Measurements from ENCODE around the gene PDYN. TPM values are rescaled to one million over a fixed set of nuclear protein-coding genes. Genes with fewer than 3 reads are reported as not detected.
"Not testable (repeated sequence)": the region's sequence is repeated elsewhere in the genome, so short reads cannot be mapped to it uniquely, and the experiment has no call there.

The PDYN gene
- not detected in 2 replicates for total RNA-seq (2014; rRNA removed; shearing (Covaris generic); ENCODE audit: low replicate concordance)

- DNase-seq (ENCODE audit: low read depth): no peak
- in situ Hi-C loops (cut with HindIII; ENCODE audit: low pct_unique_long_range_greater_than_20kb, low sequenced_read_pairs): no loop called here
Measured at GRCh38 chr20:1993986-1994385, at the start of gene PDYN. TSS of gene PDYN (minus strand) at chr20:1994058. CDS start at chr20:1983084, 10,974 bp downstream.

DNA sequence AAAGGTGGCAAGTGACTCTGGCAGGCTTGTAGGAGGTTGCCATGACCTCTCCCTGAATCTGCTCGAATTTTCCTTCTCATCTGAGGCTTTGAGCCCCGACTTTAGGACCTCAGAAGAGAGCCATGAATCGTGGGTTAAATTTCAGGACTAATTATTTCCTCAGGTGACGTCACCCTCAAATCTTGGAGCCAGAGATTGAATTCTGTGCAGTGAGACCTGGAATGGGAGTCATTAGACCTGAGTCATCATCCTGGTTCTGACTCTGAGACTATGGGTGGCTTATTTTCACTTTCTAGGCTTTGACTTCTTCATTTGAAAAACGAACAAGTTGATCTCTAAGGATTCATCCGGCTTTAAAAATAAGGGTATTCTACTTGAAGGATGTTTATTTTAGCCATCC lies 48.5 kb upstream of the PDYN start:
- in situ Hi-C loops (cut with HindIII; ENCODE audit: low pct_unique_long_range_greater_than_20kb, low sequenced_read_pairs): loop anchor here (10.0 kb wide), 1 partner anchor 68 kb away; no protein-coding TSS in a partner anchor
- peak; percentile 26 for DNase-seq (ENCODE audit: low read depth)

- in situ Hi-C loops (cut with HindIII; ENCODE audit: low pct_unique_long_range_greater_than_20kb, low sequenced_read_pairs): no loop called here
- no peak for DNase-seq (ENCODE audit: low read depth)
Measured at GRCh38 chr20:2038161-2038560, 44.3 kb upstream of the PDYN start.

DNA sequence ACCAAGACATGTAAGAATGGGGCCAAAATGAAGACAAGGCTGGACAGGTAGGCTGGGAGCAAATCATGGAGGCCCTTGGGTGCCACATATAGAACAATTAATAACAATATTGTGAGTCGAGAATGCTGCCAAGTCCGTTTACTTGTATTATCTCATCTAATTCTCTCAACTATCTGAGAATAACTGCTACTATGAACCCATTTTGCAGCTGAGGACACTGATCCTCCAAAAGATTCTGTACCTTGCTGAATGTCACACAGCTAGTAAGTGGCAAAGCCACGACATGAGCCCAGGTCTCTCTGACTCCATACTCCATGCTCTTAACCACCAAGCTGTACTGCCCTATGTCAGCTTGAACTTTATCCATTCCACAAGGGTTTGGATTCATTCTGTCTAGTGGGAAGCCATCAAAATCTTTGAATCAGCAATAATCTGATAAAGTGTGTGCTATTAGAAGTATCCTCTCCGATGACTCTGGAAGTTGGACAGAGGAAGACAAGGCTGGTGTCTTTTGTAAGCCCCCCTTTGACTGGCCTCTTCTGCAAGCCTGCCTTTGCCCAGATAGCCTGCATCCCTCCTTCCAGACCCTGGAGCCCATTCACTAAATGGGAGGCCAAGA lies 43.5 kb upstream of the PDYN start:
- no peak for DNase-seq (ENCODE audit: low read depth)
- in situ Hi-C loops (cut with HindIII; ENCODE audit: low pct_unique_long_range_greater_than_20kb, low sequenced_read_pairs): no loop called here

DNA sequence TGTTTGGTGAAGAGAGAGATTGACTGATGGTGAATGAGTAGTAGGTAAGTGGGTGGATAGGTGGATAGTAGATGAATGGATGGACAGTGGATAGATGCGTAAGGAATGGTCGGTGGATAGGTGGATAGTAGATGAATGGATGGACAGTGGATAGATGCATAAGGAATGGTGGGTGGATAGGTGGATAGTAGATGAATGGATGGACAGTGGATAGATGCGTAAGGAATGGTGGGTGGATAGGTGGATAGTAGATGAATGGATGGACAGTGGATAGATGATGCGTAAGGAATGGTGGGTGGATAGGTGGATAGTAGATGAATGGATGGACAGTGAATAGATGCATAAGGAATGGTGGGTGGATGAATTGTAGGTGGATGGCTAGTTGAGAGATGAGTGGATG lies 42.5 kb upstream of the PDYN start:
- in situ Hi-C loops (cut with HindIII; ENCODE audit: low pct_unique_long_range_greater_than_20kb, low sequenced_read_pairs); DNase-seq (ENCODE audit: low read depth): not testable (repeated sequence)

DNA sequence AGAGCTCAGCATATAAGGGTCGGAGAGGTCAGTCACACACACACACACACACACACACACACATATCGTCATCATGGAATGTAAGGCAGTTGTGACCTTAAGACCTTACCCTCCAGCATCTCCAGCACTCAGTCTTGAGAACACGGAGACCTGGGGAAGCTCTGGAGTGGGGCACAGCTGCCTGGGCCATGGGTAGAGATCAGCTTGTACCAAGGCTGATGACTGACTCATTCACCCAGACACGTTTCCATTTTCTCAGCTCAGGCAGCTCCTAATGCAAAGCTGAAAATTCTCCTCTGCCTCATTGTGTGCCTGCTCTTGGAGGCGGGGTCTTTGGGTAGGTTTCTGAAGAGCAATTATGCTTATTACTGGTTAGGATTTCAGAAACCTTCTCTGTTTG lies 38.3 kb upstream of the PDYN start:
- in situ Hi-C loops (cut with HindIII; ENCODE audit: low pct_unique_long_range_greater_than_20kb, low sequenced_read_pairs): no loop called here

GRCh38 chr20:2026514-2026913 lies 32.7 kb upstream of the PDYN start:
- no peak for DNase-seq (ENCODE audit: low read depth)
- in situ Hi-C loops (cut with HindIII; ENCODE audit: low pct_unique_long_range_greater_than_20kb, low sequenced_read_pairs): no loop called here

More for the DNA sequence above, 38.3 kb upstream of the PDYN start:
- DNase-seq (ENCODE audit: low read depth): no peak

DNA sequence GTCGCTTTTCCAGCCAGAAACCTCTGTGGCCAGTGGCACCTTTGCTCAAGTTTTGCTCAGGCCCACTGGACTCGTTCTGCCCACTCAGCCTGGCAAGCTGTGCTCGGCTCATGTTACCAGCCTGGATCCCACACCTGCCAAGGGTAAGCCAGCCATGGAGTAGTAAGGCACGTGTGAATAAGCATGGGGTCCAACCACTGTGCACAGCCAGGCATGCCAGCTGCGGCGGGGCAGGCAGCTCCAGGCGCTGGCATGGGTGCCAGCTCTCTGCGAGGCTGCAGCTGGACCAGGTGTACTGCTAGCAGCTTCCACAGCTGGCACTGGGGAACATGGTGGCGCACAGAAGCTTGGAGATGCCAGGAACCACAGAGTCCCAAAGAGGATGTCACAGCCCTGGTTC lies 32.1 kb upstream of the PDYN start:
- no peak for DNase-seq (ENCODE audit: low read depth)
- in situ Hi-C loops (cut with HindIII; ENCODE audit: low pct_unique_long_range_greater_than_20kb, low sequenced_read_pairs): no loop called here

- no peak for DNase-seq (ENCODE audit: low read depth)
- in situ Hi-C loops (cut with HindIII; ENCODE audit: low pct_unique_long_range_greater_than_20kb, low sequenced_read_pairs): no loop called here
Measured at GRCh38 chr20:2023151-2023550, 29.3 kb upstream of the PDYN start.

DNA sequence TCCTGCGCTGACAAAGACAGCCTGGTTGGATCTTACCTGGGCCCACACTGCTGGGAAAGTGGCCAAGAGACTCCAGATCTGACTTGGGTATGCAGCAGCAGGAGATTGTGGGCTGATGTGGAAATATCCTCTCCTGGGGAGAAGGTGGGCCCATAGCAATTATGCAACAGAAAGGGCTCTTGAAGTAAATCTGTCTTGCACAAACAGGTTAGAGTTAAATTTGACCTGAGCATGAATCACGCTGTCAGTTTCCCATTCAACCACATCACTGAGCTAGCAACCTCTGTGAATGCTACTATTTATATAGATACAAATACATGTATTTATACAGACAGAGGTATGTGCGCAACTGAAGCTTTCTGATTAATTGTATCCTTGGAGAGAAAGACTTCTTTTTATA lies 28.3 kb upstream of the PDYN start:
- no peak for DNase-seq (ENCODE audit: low read depth)
- in situ Hi-C loops (cut with HindIII; ENCODE audit: low pct_unique_long_range_greater_than_20kb, low sequenced_read_pairs): no loop called here

DNA sequence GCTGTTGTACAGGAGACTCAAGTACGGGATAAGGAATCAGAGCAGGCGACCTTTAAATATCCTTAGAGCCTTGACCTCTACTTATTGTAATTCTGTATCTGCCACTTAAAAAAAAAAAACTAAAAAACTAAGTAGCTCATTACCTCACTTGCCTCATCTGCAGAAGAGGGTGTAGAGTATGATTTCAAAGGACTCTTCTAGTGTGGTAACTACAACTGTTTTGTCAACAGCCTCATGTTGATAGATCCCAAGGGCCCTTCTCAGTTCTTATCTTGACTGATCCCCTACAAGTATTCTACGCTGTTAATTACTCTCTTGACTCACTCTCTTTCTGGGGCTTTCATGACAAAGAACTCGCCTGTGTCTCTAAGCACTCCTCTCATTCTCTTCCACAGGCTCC lies 16.7 kb upstream of the PDYN start:
- DNase-seq (ENCODE audit: low read depth): no peak
- in situ Hi-C loops (cut with HindIII; ENCODE audit: low pct_unique_long_range_greater_than_20kb, low sequenced_read_pairs): no loop called here

DNA sequence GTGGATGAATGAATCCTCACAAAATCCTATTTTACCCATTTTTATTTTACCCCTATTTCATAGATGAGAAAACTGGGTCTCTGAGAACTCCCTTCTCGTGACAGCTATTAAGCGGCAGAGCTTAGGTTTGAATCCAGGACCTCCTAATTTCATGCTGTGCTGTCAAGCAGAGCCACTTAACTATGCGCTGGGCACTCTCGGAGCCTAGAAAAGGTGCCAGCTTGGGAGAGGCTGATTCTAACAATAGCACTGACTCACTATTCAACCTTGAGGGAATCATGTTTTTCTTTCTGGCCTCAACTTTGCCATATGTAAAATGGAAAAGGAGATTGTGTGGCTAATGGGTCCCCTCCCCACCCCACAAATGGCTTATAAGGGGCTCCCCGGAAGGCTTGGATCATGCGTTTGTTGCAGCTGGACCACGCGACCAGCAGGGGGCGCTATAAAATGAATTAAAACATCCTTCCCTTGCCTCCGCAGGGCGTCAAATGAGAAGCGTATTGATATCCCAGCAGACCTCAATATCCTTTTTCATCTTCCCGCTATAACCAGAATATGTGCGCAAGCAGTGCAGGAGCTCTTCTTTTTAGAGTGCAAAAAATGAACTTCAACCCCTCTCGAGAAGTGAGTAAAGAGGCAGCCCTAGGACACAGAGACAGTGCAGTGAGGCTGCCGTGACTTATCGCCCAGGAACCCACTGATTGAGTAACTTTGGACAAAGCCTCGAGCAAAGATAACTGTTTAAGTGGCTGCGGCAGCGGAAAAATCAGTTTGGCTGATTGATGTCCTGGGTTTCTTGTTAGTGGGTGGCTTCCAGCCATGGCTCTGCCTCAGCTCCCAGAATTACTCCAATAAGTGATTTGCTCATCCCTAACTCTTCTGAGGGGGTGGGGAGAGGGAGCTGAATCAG lies 12.8 kb upstream of the PDYN start:
- peak; percentile 13 for DNase-seq (ENCODE audit: low read depth)
- in situ Hi-C loops (cut with HindIII; ENCODE audit: low pct_unique_long_range_greater_than_20kb, low sequenced_read_pairs): no loop called here

DNA sequence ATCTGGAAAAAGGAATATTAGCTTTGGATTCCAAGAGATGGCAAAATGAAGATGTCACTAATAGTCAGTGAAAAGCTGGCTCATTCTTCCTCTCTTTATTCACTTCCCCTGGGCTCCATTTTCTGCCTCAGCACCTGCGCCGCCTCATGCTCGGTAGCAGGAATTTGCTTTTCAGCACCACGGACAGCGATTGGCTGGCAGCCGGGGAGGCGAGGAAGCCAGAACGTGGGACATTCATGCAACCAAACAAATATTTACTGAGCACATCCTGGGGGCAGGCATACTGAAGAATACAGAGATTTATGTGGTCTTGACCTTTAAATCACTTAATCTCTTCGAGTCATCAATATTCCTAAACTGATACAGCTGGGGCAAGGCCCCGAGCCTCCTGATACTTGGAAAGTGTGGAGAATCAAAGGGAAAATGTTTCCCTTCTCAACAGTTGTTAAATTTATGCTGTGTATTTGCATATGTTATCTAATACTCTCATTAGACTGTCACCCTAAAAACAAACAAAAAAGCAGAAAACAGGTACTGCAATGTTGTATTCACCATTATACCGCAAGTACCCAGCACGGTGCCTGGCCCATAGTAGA lies 12.1 kb upstream of the PDYN start:
- in situ Hi-C loops (cut with HindIII; ENCODE audit: low pct_unique_long_range_greater_than_20kb, low sequenced_read_pairs): no loop called here
- DNase-seq (ENCODE audit: low read depth): peak; percentile 55

GRCh38 chr20:2005359-2005758 lies 11.5 kb upstream of the PDYN start:
- DNase-seq (ENCODE audit: low read depth): no peak
- in situ Hi-C loops (cut with HindIII; ENCODE audit: low pct_unique_long_range_greater_than_20kb, low sequenced_read_pairs): no loop called here

- DNase-seq (ENCODE audit: low read depth): no peak
- in situ Hi-C loops (cut with HindIII; ENCODE audit: low pct_unique_long_range_greater_than_20kb, low sequenced_read_pairs): no loop called here
Measured at GRCh38 chr20:2004171-2004570, 10.3 kb upstream of the PDYN start.

DNA sequence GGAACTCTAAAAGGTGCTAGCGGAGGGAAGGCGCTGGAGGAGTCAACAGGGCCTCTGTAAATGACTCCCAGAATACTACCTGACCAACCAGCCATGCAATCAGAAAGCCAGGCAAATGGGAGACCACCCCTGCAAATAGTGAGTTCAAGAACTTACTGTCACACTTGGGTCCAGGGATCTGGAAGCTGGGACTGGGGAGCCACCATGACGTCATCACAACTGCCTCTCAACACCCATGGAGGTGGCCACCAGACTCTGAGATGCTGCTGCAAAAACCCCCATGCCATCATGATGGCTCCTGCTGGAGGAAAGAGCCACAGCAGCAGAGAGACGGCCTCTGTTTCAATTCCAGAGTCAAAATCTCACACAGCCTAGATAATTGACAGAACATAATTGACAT lies 8.5 kb upstream of the PDYN start:
- DNase-seq (ENCODE audit: low read depth): no peak
- in situ Hi-C loops (cut with HindIII; ENCODE audit: low pct_unique_long_range_greater_than_20kb, low sequenced_read_pairs): no loop called here

DNA sequence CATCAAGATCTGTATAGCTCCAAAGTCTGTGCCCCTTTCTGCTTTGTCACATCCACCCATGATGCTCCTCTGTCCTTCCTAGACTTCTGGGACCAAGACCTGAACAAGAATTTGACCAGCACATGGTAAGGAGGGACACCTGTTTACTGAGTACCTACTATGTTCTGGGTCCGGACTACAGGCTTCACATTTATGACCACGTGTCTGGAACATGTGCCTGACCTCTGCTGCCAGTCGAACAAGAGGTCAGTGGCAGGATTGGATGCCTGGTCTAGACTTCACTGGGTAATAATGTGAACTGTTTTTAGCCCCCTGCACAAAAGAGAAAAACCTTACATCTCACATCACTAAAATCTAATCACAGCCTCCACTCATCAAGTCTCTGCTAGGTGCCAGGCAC lies 7.3 kb upstream of the PDYN start:
- in situ Hi-C loops (cut with HindIII; ENCODE audit: low pct_unique_long_range_greater_than_20kb, low sequenced_read_pairs): no loop called here
- no peak for DNase-seq (ENCODE audit: low read depth)

- no peak for DNase-seq (ENCODE audit: low read depth)
- in situ Hi-C loops (cut with HindIII; ENCODE audit: low pct_unique_long_range_greater_than_20kb, low sequenced_read_pairs): no loop called here
Measured at GRCh38 chr20:2000285-2000684, 6.4 kb upstream of the PDYN start.

GRCh38 chr20:1998715-1999114 lies 4.9 kb upstream of the PDYN start:
- no peak for DNase-seq (ENCODE audit: low read depth)
- in situ Hi-C loops (cut with HindIII; ENCODE audit: low pct_unique_long_range_greater_than_20kb, low sequenced_read_pairs): no loop called here

Data from Caki2 (cell line).